Esophagus squamous epithelium (tissue), 4 donors: ENCODE data around the gene EIF4G2.
A peak's percentile ranks its signal among the peaks of the same experiment; 100 is the strongest.

Experiments
- CTCF ChIP-seq, 6 experiments: fragments of 450-650 bp in 4 of 6; fragments of 200-600 bp in 2 of 6; sonication (generic) in 2 of 6; IDR thresholded peaks; one replicate each; pipeline ENCODE4 v1.5.1; 2016 to 2019; ENCODE audit warnings: antibody characterized with exemption in 6 of 6, mild to moderate bottlenecking in 4 of 6, moderate library complexity in 4 of 6
- POLR2A ChIP-seq, 4 donors: fragments of 450-650 bp; IDR thresholded peaks; one replicate each; pipeline ENCODE4 v1.6.1; 2017; ENCODE audit warnings: antibody characterized with exemption in 4 of 4, mild to moderate bottlenecking in 4 of 4, moderate library complexity in 3 of 4

GRCh38 chr11:10808235-10808552 is 532 bp downstream of the EIF4G2 start:
- peak in 1 of 6 experiments; percentile 0 for TF ChIP-seq CTCF (IDR thresholded peaks at IDR 0.05)
- TF ChIP-seq POLR2A (IDR thresholded peaks at IDR 0.05): no peak
